GM12892 (cell line): ENCODE results near the gene CBX4.

Experiments used
- POLR2A ChIP-seq: IDR thresholded peaks from 2 replicates; pipeline ENCODE4 v1.6.1; 2011; ENCODE audit warnings: low read depth, low read length, control low read depth
- POLR2AphosphoS5 ChIP-seq: IDR thresholded peaks from 2 replicates; pipeline ENCODE4 v1.6.1; 2011; ENCODE audit warnings: low read depth, low read length, control low read depth
- TAF1 ChIP-seq: IDR thresholded peaks from 2 replicates; pipeline ENCODE4 v1.6.1; 2011; ENCODE audit warnings: low read depth, mild to moderate bottlenecking, control low read depth, low read length, borderline replicate concordance

DNA sequence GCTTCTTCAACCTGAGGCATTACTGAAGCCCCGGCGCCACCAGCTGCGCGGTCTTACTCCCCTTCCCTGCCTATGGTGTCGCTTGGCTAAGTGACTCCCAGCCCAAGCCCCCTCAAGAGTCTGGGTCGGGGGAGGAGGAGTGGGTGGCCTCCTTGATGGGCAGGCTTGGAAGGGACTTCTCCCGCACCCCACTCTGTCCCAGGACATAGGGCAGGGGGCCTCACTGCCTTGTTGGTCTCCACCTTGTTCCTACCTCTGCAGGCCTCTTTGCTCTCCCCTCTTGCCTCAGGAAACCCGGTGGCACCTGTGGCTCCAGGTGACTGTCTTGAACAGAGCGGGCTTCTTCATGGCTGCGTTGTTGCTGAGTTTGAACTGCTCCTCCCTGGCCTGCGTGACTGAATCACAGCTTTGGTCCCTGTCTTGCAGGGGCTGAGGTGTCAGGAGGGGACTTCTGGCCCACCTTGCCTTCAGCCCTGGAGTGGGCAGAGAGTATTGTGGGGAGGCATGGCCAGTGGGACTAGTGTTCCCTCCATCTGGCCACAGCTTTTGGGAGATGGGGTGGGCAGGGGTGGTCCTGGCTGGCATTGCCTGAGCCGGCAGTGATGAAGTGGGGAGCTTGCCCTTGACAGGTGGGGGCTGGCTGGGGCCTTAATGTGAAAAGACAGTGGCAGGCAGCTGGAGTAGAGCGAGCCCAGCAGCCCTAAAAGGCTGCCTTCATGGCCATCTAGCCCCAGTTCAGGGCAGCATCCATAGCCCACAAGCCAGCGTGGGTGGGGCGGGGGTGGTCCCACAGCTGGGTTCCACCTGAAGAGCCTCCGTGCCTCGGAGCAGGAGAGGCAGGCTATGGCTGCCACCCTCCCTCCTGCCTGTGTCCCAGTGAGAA, 54.0 kb downstream of the CBX4 start:
- TF ChIP-seq POLR2A = no peak
- TF ChIP-seq POLR2AphosphoS5 = no peak
- TF ChIP-seq TAF1 = no peak
